ENCODE results near the gene KREMEN1.

DNA sequence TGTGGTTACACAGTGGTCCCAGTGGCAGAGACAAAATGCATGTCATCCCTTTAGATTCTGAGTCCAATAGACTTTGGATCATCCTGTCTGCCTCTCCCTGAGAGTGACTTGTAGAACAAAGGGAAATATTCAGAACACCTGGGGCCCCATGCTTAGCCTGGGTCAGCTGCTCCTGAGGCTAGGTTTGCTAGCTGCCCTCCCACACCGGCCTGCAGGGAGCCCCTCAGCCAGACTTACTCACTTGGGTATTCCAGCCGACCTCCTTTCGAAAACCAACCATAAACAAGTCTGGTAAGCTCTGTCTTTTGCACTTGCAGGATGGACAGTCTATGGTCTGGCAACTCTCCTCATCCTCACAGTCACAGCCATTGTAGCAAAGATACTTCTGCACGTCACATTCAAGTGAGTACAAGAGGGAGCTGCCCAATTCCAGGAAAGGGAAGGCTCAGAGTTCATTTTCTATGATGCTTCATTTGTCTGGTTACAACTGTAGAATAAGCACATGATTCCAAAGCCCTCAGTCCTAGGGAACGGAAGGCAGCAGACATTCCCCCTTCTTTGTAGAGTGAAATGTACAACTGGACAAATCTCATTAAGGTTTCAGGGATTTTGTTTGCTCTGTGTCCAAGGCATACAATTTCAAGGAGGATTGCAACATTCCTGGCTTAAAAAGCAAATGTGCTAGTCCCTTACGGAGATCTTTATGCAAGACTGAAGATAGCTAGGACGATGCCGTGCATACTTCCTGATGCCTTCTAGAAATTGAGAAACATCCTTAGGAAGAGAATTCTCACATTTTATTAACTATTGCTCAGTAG lies 67.3 kb downstream of the KREMEN1 start:
- no peak for TF ChIP-seq EZH2 (IDR thresholded peaks at IDR 0.05; ENCODE audit: borderline replicate concordance, insufficient read depth, low read depth, low read length, poor library complexity, severe bottlenecking)
- TF ChIP-seq, protein P1, sequence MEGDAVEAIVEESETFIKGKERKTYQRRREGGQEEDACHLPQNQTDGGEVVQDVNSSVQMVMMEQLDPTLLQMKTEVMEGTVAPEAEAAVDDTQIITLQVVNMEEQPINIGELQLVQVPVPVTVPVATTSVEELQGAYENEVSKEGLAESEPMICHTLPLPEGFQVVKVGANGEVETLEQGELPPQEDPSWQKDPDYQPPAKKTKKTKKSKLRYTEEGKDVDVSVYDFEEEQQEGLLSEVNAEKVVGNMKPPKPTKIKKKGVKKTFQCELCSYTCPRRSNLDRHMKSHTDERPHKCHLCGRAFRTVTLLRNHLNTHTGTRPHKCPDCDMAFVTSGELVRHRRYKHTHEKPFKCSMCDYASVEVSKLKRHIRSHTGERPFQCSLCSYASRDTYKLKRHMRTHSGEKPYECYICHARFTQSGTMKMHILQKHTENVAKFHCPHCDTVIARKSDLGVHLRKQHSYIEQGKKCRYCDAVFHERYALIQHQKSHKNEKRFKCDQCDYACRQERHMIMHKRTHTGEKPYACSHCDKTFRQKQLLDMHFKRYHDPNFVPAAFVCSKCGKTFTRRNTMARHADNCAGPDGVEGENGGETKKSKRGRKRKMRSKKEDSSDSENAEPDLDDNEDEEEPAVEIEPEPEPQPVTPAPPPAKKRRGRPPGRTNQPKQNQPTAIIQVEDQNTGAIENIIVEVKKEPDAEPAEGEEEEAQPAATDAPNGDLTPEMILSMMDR (IDR thresholded peaks at IDR 0.05), result no peak
